Superior temporal gyrus (tissue), 1 donor: ENCODE results near the gene FPR3.
"Not testable (repeated sequence)": the region's sequence is repeated elsewhere in the genome, so short reads cannot be mapped to it uniquely, and the experiment has no call there.

ENCODE experiments used
- DNase-seq: peaks from one replicate; pipeline ENCODE4 v3.0.0-alpha.2; 2016; ENCODE audit errors: extremely low spot score

Gene FPR3

DNA sequence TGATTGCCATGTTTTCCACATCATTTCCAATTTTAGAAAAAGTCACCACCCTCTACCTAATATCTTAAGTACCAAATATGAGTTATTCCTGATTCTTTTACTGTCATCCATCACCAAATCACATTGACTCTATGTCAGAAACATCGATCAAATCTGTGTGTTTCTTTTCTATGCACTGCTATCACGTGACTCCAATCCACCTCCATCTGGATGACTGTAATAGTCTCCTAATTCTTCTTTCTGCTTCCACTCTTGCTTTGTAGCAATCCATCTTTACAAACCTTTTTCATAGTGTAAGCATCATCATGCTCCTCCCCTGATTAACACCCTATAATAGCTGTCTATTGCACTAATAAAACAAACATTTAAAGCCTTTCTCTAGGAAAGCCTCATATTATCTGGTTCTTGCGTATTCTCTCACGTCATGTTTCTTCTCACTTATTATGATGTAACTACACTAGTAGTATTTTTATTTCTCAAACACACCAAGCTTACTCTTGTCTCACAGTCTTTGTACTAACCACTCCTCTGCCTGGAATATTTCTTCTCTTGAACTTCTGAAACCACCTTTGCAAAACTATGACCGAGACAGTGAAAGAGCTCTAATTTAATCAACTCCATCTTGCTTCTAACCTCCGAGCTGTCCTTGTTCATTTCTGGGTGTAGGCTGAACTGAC, 10.7 kb upstream of the FPR3 start:
- DNase-seq = no peak

DNA sequence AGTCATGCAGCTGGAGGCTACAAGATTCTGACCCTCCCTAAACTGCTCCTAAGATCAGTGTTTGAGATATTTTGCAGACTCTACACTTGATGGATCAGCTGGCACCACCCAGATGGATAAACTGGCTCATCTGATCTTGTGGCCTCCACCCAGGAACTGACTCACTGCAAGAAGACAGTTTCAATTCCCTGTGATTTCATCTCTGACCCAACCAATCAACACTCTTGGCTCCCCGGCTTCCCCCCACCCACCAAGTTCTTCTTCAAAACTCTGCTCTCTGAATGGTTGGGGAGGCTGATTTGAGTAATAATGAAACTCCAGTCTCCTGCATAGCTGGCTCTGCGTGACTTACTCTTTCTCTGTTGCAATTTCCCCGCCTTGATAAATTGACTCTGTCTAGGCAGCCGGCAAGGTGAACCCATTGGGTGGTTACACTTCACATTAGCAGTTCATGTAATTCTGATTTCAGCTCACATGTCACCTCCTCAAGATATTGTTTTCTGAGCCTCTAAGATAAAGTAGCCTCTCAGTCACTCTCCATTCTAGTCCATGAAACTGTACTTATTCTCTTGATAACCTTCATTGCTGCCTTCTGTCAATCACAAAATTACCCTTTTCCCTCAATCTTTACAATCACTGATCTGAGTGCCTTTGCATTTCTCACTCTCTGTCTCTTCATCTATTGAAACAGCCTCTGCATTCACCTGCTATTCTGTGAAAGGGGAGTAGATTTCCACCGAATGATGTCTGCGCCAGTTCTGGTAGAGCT, 9.9 kb upstream of the FPR3 start:
- peak; percentile 18 for DNase-seq

DNA sequence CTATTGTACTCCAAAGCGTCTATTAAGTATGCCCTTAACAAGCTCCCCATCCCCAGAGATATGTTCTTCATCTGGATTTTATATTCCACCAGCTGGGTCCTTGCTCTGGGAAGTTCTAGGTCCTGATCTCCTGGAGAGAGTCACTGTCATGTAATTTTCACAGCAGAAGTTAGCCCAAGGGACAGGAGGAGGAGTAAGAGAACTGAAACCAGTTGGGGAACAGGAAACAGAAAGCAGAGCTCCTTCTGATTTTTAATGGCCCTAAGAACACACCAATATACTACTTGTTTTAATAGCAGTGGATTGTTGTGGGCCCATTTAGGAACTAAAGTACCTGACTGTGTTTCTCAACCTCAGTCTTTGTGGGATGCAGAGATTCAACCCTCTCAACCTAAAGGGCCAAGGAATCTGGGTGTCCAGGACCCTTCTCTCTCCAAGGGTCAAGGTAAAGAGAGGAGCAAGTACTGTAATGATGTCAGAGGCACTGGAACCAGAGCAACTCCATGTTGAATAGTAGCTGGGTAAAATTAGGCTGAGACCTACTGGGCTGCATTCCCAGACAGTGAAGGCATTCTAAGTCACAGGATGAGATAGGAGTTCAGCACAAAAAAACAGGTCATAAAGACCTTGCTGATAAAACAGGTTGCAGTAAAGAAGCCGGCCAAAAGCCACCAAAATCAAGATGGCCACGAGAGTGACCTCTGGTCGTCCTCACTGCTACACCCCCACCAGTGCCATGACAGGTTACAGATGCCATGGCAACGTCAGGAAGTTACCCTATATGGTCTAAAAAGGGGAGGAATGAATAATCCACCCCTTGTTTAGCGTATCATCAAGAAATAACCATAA, 8.1 kb upstream of the FPR3 start:
- no peak for DNase-seq

- DNase-seq = no peak
Observed at GRCh38 chr19:51788029-51788428, 6.9 kb upstream of the FPR3 start.

- DNase-seq = no peak
Observed at GRCh38 chr19:51789061-51789795, 5.7 kb upstream of the FPR3 start.

GRCh38 chr19:51792932-51793331, 2.0 kb upstream of the FPR3 start:
- DNase-seq = no peak

DNA sequence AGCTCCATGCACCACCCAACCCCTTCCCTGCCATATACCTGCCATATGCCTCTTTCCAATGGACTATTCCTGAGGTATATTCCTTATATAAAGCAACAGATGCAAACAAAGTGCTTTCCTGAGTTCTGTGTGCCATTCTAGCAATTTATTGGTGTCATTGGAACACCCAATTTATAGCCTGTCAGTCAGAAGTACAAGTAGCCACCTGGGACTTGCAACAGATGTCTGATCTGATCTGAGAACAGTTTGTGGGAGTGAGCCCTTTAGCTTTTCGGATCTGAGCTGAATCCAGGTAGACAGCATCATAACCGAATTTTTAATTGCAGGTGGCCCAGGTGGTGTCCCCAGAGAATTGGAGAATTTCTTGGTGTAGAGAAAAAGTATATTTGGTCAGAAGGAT, 963 bp upstream of the FPR3 start:
- no peak for DNase-seq

DNA sequence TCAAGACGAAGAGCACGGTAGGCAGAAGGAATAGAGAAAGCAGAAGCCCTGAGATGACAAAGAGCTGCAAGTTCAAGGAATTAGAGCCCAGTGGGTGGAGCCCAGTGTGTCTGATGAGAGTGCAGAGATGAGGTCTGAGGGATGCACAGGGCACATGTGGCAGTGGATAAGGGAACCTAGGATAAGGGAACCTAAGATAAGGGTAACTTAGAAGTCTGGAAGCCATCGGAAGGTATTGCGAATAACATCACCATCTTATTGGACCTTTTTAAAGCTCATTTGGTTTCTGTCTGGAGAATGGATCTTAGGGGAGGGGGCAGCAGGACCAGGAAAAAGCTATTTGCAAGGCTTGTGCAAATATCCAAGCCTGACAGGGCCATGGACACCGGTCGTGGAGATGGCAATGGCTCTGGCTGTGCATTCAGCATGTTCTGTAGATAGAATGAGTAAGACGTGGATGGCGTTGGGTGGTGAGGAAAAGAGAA, 1.3 kb downstream of the FPR3 start:
- no peak for DNase-seq

DNA sequence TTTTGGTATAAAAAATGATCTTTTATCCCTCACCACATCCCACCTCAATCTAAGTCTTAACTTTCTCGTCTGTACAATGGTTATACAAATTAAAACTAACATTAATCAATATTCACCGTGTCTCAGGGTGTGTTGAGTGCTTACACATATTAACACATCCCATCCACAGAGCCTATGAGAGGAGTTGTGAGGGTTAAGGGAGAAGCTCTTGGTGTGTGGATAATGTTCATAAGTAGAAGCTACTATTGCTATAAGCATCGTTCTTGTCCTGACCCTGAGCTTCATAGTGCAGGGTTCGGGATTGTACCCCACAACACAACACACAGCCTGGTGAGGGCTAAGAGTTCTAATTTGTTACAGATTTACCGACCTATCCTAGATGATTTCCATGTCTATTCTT, 2.5 kb downstream of the FPR3 start:
- no peak for DNase-seq

DNA sequence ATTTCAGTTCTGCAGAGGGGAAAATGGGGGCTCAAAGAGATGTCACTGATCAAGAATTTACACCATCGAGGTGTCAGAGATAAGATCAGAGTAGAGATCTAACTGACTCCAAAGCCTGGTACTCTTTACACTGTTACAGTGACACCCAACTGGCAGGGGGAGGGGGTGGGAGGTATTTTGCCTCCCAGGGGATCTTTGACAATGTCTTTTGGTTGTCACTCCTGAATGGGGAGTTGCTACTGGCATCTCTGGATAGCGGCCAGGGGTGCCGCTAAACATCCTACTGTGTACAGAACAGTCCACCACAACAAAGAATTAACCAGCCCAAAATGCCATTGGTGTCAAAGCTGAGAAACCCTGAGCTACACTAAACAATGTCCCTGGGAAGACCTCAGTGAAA, 3.1 kb downstream of the FPR3 start:
- no peak for DNase-seq

GRCh38 chr19:51799034-51799773, 4.2 kb downstream of the FPR3 start:
- peak; percentile 63 for DNase-seq

GRCh38 chr19:51799774-51800472, 5.0 kb downstream of the FPR3 start:
- DNase-seq = no peak

- no peak for DNase-seq
Observed at GRCh38 chr19:51800473-51801244, 5.7 kb downstream of the FPR3 start.

- no peak for DNase-seq
Observed at GRCh38 chr19:51802775-51803174, 7.8 kb downstream of the FPR3 start.

GRCh38 chr19:51803519-51803918, 8.6 kb downstream of the FPR3 start:
- no peak for DNase-seq

GRCh38 chr19:51803967-51804366, 9.0 kb downstream of the FPR3 start:
- DNase-seq = no peak

GRCh38 chr19:51804789-51805188, 9.8 kb downstream of the FPR3 start:
- DNase-seq = not testable (repeated sequence)

GRCh38 chr19:51805396-51805795, 10.4 kb downstream of the FPR3 start:
- DNase-seq = not testable (repeated sequence)

- DNase-seq = not testable (repeated sequence)
Observed at GRCh38 chr19:51806571-51806970, 11.6 kb downstream of the FPR3 start.
